ENCODE data around the gene NELFE.
"Not testable (repeated sequence)": the region's sequence is repeated elsewhere in the genome, so short reads cannot be mapped to it uniquely, and the experiment has no call there.

Gene NELFE

DNA sequence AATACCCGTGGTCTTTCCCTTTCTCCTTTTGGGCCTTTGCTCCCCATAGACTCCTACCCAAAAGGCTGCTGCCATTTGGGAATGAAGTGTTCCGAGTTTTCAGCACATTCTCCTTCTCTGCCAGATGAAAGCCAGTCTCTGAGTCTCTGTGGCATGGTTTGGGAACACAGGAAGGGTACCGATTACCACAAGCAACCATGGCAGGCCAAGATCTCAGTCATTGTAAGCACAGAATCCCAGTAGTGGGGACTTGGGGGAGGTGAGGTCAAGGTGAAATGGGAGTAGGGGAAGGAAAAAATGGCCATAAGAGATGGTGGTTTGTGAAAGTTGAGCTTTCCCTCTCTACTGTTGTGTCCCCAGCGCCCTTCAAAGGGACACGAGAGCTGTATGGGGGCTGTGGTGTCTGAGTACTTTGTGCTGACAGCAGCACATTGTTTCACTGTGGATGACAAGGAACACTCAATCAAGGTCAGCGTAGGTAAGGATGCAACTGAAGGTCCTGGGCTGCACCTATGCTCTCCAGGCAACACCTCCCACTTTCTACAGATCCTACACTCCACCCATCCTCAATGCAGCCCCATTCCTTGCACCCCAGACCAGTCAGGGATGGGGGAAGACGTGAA is 8.7 kb downstream of the NELFE start:
- DNase-seq (ENCODE audit: low spot score): no peak

DNA sequence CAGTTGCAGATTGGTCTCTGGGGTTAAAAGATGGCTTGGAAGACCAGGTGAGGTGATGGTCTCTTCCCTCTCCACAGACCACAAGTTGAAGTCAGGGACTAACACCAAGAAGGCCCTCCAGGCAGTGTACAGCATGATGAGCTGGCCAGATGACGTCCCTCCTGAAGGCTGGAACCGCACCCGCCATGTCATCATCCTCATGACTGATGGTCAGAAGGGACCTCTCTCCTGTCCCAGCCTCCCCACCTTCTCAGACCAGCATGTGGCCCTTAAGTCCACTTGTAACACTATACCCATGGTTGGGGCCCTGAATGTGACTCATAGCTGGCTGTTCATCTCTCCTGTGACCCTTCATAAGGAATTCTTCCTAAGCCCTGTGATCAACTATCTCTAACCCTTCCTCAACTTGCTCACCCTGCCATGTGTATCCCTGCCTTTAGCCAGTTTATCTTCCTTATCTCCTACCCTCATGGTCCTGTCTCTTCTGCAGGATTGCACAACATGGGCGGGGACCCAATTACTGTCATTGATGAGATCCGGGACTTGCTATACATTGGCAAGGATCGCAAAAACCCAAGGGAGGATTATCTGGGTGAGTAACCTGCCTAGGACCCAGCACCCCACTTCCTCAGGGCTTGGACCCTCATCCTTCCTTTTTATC is 9.9 kb downstream of the NELFE start:
- no peak for DNase-seq (ENCODE audit: low spot score)

DNA sequence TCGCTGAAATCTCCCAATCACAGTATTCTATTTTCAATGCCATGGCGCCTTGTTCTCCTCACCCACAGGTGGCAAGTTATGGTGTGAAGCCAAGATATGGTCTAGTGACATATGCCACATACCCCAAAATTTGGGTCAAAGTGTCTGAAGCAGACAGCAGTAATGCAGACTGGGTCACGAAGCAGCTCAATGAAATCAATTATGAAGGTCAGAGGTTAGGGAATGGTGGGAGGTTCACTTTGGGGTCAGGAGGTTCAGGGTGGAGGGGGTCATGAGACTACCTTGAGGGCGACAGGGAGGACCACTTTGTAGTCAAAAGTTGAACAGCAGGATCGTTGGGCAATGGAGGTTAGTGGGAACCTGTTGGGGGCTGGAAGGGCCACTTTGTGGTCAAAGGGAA is 10.5 kb downstream of the NELFE start:
- no peak for DNase-seq (ENCODE audit: low spot score)

DNA sequence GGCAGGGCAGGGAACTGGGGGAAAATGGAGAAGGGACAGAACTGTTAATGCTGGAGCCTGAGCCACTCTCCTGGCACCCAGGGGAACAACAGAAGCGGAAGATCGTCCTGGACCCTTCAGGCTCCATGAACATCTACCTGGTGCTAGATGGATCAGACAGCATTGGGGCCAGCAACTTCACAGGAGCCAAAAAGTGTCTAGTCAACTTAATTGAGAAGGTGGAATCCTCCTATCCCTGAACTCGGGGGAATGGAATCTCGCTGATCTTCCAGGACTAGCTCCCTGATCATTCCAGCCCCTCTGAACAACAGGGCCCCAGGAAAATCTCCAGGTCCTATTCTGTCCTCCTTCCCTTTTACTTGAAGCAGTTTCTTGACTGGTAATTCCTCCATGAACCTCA is 10.9 kb downstream of the NELFE start:
- no peak for DNase-seq (ENCODE audit: low spot score)

DNA sequence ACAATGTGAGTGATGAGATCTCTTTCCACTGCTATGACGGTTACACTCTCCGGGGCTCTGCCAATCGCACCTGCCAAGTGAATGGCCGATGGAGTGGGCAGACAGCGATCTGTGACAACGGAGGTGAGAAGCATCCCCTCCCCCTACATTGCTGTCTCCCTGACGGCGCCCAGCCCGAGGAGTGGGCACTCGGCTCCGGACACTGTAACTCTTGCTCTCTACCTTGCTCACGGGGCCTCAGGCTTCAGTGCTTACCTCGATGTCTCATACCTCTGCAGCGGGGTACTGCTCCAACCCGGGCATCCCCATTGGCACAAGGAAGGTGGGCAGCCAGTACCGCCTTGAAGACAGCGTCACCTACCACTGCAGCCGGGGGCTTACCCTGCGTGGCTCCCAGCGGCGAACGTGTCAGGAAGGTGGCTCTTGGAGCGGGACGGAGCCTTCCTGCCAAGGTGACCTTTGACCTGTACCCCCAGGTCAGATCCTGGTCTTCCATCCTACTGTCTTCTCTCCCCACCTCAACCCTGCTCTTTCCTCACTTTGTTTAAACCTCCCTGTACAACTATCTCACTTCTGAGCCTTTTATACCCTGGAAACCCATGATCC is 11.6 kb downstream of the NELFE start:
- DNase-seq (ENCODE audit: low spot score): no peak

DNA sequence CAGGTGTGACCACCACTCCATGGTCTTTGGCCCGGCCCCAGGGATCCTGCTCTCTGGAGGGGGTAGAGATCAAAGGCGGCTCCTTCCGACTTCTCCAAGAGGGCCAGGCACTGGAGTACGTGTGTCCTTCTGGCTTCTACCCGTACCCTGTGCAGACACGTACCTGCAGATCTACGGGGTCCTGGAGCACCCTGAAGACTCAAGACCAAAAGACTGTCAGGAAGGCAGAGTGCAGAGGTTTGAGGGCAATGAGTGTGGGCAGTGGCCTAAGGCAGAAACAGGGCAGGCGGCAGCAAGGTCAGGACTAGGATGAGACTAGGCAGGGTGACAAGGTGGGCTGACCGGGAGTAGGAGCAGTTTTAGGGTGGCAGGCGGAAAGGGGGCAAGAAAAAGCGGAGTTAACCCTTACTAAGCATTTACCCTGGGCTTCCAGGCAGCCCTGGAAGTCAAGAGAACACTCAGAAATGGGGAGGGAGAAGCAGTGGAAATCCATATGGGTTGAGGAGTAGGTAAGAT is 12.3 kb downstream of the NELFE start:
- DNase-seq (ENCODE audit: low spot score): no peak

DNA sequence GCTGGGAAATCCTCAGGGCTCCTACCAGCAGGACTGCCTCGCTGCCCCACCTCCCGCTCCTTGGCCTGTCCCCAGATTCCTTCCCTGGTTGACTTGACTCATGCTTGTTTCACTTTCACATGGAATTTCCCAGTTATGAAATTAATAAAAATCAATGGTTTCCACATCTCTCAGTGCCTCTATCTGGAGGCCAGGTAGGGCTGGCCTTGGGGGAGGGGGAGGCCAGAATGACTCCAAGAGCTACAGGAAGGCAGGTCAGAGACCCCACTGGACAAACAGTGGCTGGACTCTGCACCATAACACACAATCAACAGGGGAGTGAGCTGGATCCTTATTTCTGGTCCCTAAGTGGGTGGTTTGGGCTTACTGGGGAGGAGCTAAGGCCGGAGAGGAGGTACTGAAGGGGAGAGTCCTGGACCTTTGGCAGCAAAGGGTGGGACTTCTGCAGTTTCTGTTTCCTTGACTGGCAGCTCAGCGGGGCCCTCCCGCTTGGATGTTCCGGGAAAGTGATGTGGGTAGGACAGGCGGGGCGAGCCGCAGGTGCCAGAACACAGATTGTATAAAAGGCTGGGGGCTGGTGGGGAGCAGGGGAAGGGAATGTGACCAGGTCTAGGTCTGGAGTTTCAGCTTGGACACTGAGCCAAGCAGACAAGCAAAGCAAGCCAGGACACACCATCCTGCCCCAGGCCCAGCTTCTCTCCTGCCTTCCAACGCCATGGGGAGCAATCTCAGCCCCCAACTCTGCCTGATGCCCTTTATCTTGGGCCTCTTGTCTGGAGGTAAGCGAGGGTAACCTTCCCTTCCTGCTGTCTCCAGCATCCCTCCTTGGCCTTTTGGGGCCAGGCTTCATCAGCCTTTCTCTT is 13.0 kb downstream of the NELFE start, which contains the start of gene CFB:
TSS of gene CFB (plus strand) at position 589 of the 863 bp plus-strand sequence. CDS start at position 716, 127 bp downstream.
- DNase-seq (ENCODE audit: low spot score): no peak

DNA sequence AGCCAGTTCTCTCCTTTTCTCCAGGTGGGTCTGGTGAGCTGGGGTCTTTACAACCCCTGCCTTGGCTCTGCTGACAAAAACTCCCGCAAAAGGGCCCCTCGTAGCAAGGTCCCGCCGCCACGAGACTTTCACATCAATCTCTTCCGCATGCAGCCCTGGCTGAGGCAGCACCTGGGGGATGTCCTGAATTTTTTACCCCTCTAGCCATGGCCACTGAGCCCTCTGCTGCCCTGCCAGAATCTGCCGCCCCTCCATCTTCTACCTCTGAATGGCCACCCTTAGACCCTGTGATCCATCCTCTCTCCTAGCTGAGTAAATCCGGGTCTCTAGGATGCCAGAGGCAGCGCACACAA is 13.6 kb downstream of the NELFE start:
- no peak for DNase-seq (ENCODE audit: low spot score)

DNA sequence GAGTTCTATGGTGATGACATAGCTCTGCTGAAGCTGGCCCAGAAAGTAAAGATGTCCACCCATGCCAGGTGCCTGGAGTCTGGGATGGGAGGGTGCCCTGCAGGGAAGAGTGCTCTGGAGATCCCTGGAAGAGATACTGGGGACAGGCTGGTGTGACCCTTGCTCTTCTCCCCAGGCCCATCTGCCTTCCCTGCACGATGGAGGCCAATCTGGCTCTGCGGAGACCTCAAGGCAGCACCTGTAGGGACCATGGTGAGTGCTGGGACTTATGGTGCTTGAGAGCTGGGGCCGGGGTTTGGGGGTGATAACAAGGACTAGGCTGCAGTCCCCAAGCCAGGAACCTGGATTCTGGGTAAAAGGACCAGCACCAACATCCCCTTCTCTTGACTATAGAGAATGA is 15.0 kb downstream of the NELFE start:
- no peak for DNase-seq (ENCODE audit: low spot score)

DNA sequence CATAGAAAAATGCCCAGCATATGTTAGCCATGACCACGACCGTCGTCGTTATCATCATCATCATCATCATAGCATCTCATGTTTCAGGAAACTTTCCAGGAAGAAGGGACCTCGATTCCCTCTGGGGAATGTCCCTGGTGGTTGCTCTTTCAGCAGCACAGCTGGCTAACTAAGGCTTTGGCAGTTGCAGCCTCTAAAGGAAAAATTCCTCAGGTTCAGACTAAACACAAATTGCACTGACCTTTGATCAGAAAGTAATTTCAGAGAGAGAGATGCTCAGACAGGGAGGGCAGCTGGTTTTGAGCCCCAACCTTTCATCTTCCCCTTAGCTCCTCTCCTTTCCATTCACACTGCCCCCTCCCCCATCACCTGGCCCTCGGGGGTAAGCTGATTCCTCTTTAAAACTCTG is 18.5 kb downstream of the NELFE start:
- no peak for DNase-seq (ENCODE audit: low spot score)

DNA sequence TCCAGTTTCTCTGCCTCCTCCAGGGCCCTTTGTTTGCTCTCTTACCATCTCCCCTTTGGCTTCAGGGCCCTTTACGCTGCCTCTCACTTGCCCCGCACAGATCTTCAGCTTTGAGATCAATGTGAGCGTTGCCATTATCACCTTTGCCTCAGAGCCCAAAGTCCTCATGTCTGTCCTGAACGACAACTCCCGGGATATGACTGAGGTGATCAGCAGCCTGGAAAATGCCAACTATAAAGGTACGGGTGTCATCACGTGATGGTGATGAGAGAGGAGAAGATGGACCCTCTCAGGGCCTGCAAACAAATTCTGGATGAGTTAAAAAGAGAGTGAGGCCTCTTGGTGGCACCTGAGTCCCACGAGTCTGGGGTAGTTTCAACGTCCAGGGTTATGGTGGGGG is 22.9 kb downstream of the NELFE start:
- no peak for DNase-seq (ENCODE audit: low spot score)

DNA sequence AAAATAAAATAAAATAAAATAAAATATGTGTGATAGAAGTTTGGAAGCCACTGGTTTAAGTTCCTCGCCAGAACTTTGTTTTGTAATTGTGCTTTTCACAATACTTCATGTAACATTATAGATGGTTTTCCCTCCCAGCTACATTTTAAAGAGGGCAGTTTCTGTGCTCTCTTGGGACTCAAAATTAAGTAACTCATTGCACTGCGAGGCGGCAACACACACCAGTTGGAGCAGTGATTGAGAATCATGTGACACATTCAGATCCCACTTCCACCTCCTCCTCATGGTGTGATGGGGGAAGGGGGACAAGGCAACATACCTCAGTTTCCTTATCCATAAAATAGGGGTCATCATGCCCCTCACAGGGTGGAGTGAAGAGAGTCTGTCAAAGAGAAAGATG is 23.8 kb downstream of the NELFE start:
- DNase-seq (ENCODE audit: low spot score): no peak

DNA sequence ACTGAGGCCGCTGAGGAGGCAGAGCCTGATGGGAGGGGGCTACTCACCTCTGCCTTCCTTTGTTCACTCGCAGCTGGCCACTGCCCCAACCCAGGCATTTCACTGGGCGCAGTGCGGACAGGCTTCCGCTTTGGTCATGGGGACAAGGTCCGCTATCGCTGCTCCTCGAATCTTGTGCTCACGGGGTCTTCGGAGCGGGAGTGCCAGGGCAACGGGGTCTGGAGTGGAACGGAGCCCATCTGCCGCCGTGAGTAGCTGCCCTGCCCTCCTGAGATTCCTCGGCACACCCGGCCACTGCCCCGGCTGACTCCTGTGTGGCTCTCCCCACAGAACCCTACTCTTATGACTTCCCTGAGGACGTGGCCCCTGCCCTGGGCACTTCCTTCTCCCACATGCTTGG is 25.2 kb downstream of the NELFE start:
- DNase-seq (ENCODE audit: low spot score): no peak

DNA sequence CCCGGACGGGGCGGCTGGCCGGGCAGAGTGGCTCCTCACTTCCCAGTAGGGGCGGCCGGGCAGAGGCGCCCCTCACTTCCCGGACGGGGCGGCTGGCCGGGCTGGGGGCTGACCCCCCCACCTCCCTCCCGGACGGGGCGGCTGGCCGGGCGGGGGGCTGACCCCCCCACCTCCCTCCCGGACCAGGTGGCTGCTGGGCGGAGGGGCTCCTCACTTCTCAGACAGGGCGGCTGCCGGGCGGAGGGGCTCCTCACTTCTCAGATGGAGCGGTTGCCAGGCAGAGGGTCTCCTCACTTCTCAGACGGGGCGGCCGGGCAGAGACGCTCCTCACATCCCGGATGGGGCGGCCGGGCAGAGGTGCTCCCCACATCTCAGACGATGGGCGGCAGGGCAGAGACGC is 26.6 kb downstream of the NELFE start:
- not testable (repeated sequence) for DNase-seq (ENCODE audit: low spot score)

DNA sequence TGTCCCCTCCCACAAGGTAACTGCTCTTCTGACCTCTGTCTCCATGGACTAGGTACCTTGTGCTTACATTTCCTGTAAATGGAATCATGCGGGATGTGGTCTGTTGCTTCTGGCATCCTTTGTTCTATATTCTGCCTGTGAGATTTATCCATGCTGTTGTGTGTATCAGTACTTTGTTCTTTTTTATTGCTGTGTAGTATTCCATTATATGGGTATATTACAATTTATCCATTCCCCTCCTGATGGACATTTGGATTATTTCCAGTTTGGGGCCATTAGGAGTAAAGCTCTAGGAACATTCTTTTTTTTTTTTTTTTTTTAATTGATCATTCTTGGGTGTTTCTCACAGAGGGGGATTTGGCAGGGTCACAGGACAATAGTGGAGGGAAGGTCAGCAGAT is 27.8 kb downstream of the NELFE start:
- no peak for DNase-seq (ENCODE audit: low spot score)

DNA sequence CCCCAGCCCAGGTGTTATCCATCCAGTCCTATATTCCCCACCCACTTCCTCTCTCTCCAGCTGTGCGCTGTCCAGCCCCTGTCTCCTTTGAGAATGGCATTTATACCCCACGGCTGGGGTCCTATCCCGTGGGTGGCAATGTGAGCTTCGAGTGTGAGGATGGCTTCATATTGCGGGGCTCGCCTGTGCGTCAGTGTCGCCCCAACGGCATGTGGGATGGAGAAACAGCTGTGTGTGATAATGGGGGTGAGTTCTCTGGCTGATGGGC is 30.2 kb downstream of the NELFE start:
- no peak for DNase-seq (ENCODE audit: low spot score)

DNA sequence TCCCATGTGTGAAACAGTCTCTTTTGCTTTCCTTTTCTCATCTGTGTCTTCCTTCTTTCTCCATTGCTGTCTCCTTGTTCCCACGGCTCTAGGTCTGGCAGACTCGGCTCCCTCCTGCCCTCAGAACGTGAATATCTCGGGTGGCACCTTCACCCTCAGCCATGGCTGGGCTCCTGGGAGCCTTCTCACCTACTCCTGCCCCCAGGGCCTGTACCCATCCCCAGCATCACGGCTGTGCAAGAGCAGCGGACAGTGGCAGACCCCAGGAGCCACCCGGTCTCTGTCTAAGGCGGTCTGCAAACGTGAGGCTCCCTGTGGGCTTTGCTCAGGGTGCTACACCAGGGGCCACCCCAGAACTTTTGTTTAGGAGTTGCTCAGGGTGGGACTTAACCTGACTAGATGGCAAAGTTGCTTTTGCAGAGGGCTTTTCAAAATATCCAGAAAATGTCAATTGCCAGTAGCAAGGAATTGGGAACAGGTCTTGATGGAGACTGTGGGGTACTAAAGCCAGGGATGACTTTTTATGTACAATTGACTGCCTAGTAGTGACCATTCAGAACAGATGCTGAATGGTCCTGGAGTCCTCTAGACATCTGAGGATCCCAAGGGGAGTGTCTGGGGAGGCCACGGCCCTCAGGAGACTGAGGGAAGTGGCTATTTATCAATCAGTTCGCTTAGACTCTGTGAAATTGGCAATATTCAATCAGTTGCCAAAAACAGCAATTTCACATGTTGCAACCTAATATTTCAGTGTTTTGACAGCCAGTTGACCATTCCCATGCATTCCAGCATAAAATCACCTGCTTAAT is 30.7 kb downstream of the NELFE start:
- no peak for DNase-seq (ENCODE audit: low spot score)

DNA sequence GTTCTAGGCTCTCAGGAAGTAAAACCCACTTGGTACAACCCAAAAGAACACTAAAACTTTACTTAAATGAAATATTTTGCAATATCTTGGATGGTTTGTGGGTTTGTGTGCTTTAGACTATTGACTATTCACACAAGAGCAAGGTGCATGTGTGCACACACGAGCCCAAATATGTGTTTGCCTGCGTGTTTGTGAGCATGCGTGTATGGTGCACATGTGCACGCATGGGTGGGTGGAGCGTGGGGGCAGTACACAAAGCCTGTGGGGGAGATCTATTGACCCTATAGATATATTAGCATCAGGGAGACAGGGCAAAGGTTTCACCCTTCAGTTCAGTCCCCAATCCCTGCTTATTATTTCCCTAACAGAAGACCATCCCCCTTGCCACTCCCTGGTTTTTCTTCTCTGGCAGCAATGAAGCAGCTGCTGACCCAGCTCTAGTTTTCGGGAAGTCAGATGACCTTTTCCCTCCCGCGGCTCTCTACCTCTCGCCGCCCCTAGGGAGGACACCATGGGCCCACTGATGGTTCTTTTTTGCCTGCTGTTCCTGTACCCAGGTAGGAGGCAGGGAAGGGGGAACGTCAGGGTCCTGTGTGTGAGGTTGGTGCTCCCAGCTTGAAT is 31.4 kb downstream of the NELFE start, which contains the start of gene C2:
TSS of gene C2 (plus strand) at position 476 of the 621 bp plus-strand sequence. CDS start at position 512, 36 bp downstream.
- DNase-seq (ENCODE audit: low spot score): no peak

DNA sequence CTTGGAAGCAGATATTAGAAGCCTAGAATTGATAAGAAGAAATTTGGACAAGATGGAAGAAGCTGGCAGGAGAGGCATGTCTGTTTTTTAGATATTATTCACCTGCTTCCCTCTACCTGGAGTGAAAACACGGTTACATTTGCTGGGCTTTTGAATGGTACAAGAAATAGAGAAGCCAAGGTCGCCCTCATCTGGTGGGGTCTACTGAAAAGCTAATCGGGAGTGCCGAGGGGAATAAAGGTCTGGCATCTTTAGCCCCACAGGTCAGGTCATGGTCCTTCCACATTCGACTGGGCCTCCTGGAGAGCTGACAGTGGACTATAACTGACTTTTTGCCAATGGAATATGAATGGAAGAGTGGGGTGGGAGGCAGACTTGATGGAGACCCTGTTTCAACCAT is 35.8 kb downstream of the NELFE start:
- DNase-seq (ENCODE audit: low spot score): no peak

DNA sequence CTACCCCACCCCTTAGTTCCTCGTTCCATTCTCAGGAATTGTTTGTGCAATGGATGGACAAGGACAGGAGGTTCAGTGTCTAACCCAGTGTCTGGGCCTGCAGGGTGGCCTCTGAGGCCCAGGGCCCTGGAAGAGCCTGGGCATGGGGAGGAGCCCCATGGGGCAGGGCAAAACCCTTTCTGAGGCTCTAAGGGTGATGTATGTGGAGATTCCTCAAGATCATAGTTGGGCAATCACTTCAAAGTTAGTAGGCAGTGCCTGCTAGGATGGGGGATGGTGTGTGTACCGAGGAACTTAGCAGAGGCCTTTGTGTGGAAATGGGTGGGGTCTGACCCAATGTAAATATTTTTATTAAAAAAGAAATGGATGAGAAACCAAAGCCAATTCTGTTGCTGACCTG is 38.0 kb downstream of the NELFE start:
- no peak for DNase-seq (ENCODE audit: low spot score)

DNA sequence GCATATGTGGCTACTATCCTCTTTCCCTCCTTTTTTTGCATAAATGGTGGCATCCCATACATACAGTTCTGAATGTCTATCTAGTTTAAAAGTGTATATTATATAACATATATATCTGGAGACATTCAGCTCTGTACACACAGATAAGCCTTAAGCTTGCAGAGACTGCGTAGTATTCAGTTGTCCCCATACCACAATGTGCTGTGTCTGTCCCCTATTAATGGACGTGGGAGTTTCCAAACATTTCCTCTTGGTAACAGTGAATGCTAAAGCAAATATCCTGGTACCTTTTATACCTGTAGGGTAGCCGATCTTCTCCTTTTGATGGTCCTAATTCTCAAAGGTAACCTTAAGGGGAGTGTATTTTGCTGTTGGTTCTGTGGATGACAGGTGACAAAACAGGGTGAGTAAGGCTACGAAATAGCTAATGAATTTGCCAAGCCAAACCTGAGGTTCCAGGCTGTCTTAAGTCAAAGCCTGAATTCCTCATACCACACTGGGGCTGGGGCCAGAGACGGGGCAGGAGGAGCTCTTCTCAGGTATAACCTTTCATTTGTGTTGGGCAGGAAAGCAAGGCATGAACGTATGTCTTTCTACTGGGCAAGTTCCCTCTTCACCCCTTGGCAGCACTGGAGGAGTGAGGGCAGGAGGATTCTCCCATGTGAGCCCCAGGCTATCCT is 39.0 kb downstream of the NELFE start:
- no peak for DNase-seq (ENCODE audit: low spot score)
